Measurements from ENCODE around the gene ADSS1. TPM values are rescaled to one million over a fixed set of nuclear protein-coding genes. Genes with fewer than 3 reads are reported as not detected.

ADSS1 gene
- polyA plus RNA-seq, 1 donor (not counting 4 experiments of a cell fraction or from before 2014, with no cell fraction given) = 1.7 TPM

- TF ChIP-seq EZH2 (IDR thresholded peaks at IDR 0.05; ENCODE audit: low read length) (no peak), CTCF (optimal IDR thresholded peaks at IDR 0.05 in 1 of 3, IDR thresholded peaks at IDR 0.05 in 1 of 3, conservative IDR thresholded peaks at IDR 0.05 in 1 of 3; ENCODE audit: extremely low read depth in 1 of 3, insufficient read depth in 2 of 3, low read length in 3 of 3) (no peak)
- Histone ChIP-seq H3K27ac (ENCODE audit: control insufficient read depth, insufficient read depth, low read length) (no peak overlapping the region), H3K9me1 (ENCODE audit: control insufficient read depth, extremely low read depth, insufficient read depth, low read length) (no peaks in the 10 kb centered on the region), H3K9me3 (ENCODE audit: control insufficient read depth, low read depth, low read length) (no peaks in the 10 kb centered on the region), H3K36me3 (ENCODE audit: control insufficient read depth in 2 of 2, extremely low read depth in 1 of 2, insufficient read depth in 2 of 2, low read length in 2 of 2) (no peaks in the 10 kb centered on the region), H3K4me3 (ENCODE audit: control insufficient read depth in 2 of 3, extremely low read depth in 1 of 3, insufficient read depth in 2 of 3, low read depth in 1 of 3, low read length in 3 of 3) (no peak overlapping the region), H3K9ac (ENCODE audit: control insufficient read depth, extremely low read depth, insufficient read depth, low read length) (no peak overlapping the region), H3K4me2 (ENCODE audit: control insufficient read depth, extremely low read depth, insufficient read depth, low read depth, low read length) (no peak overlapping the region), H3K4me1 (ENCODE audit: control insufficient read depth, extremely low read depth, insufficient read depth, low read length) (peaks cover 20% of the 10 kb centered on the region), H4K20me1 (ENCODE audit: control insufficient read depth, extremely low read depth, insufficient read depth, low read length) (no peaks in the 10 kb centered on the region), H3K27me3 (ENCODE audit: control insufficient read depth, extremely low read depth, insufficient read depth, low read length) (no peaks in the 10 kb centered on the region), H3K79me2 (ENCODE audit: control insufficient read depth, insufficient read depth, low read length) (no peaks in the 10 kb centered on the region), H2AFZ (ENCODE audit: control insufficient read depth, low read length) (no peak overlapping the region)
- dilution Hi-C loops (cut with MboI; ENCODE audit: extremely low pct_ligation_motif_present, low sequenced_read_pairs) = no loop called here
- no peak for FAIRE-seq
- DNase-seq (ENCODE audit: low read depth, low spot score) = no peak
Measured at GRCh38 chr14:104734051-104734587, 10.1 kb downstream of the ADSS1 start.

GRCh38 chr14:104734601-104734990, 10.6 kb downstream of the ADSS1 start:
- Histone ChIP-seq H3K27ac (ENCODE audit: control insufficient read depth, insufficient read depth, low read length) (no peak overlapping the region), H3K27me3 (ENCODE audit: control insufficient read depth, extremely low read depth, insufficient read depth, low read length) (no peaks in the 10 kb centered on the region), H4K20me1 (ENCODE audit: control insufficient read depth, extremely low read depth, insufficient read depth, low read length) (no peaks in the 10 kb centered on the region), H3K9ac (ENCODE audit: control insufficient read depth, extremely low read depth, insufficient read depth, low read length) (no peak overlapping the region), H3K4me2 (ENCODE audit: control insufficient read depth, extremely low read depth, insufficient read depth, low read depth, low read length) (no peak overlapping the region), H3K9me3 (ENCODE audit: control insufficient read depth, low read depth, low read length) (no peaks in the 10 kb centered on the region), H2AFZ (ENCODE audit: control insufficient read depth, low read length) (no peak overlapping the region), H3K4me1 (ENCODE audit: control insufficient read depth, extremely low read depth, insufficient read depth, low read length) (peaks cover 20% of the 10 kb centered on the region), H3K79me2 (ENCODE audit: control insufficient read depth, insufficient read depth, low read length) (no peaks in the 10 kb centered on the region), H3K9me1 (ENCODE audit: control insufficient read depth, extremely low read depth, insufficient read depth, low read length) (no peaks in the 10 kb centered on the region), H3K4me3 (ENCODE audit: control insufficient read depth in 2 of 3, extremely low read depth in 1 of 3, insufficient read depth in 2 of 3, low read depth in 1 of 3, low read length in 3 of 3) (no peak overlapping the region), H3K36me3 (ENCODE audit: control insufficient read depth in 2 of 2, extremely low read depth in 1 of 2, insufficient read depth in 2 of 2, low read length in 2 of 2) (no peaks in the 10 kb centered on the region)
- FAIRE-seq = no peak
- TF ChIP-seq CTCF (optimal IDR thresholded peaks at IDR 0.05 in 1 of 3, IDR thresholded peaks at IDR 0.05 in 1 of 3, conservative IDR thresholded peaks at IDR 0.05 in 1 of 3; ENCODE audit: extremely low read depth in 1 of 3, insufficient read depth in 2 of 3, low read length in 3 of 3) = no peak
- no peak for TF ChIP-seq EZH2 (IDR thresholded peaks at IDR 0.05; ENCODE audit: low read length)
- dilution Hi-C loops (cut with MboI; ENCODE audit: extremely low pct_ligation_motif_present, low sequenced_read_pairs) = no loop called here
- DNase-seq (ENCODE audit: low read depth, low spot score) = no peak

Data from keratinocyte (primary cell).